ENCODE data around the gene HMCN2. TPM values are rescaled to one million over a fixed set of nuclear protein-coding genes. Genes with fewer than 3 reads are reported as not detected.
A peak's percentile ranks its signal among the peaks of the same experiment; 100 is the strongest.

The HMCN2 gene
- total and polyA plus RNA-seq, 5 donors = 2.3 to 6.1 (median 4.2) TPM

DNA sequence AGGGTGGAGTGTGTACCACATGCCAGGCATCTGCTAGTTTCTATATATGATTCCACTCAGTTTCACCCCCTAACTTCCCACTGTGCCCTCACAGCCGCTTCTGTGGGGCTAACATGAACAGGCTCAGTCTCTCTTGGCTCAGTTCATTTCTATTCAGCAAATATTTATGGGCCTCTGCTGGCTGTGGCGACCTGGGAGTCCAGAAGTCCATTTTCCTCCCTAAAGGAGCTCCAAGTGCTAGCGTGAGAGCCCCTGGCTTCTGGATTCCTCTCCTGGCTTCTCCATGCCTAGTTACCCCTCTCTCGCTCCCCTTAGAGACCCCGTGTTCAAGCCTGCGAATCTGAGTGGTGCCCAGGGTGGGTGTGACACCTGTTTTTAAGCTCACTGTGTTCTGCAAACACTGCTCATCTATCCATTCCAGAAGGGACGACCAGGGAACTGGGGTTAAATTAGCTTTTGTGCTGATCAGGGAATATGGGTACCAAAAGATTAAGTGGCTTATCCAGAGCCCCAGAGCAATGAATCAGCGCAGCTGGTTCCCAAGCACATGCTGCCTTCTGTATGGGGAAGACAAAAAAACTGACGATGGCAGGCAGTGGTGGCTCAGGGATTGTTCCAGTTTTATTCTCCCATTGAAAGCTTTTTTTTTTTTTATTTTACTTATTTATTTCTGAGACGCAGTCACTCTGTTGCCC, 57.6 kb downstream of the HMCN2 start:
- Histone ChIP-seq H3K27ac (ENCODE audit: low read length) (no peak overlapping the region), H3K27me3 (ENCODE audit: control insufficient read depth, insufficient read depth) (no peaks in the 10 kb centered on the region), H3K9me3 (ENCODE audit: control insufficient read depth, low read length) (no peaks in the 10 kb centered on the region), H3K4me1 (ENCODE audit: control insufficient read depth, insufficient read depth, low read length) (no peaks in the 10 kb centered on the region), H3K4me3 (ENCODE audit: low read length) (no peak overlapping the region)
- DNase-seq (peak in 1 of 3 donors; percentile 8), ATAC-seq (no peak)
- 76% methylated on average over 10 of the region's 10 CpGs for whole genome bisulfite sequencing
- intact Hi-C loops (cut with DNase I) = loop anchor here in 1 of 4 donors (5.0 kb wide), 1 partner anchor 51 kb away; no protein-coding TSS in a partner anchor

DNA sequence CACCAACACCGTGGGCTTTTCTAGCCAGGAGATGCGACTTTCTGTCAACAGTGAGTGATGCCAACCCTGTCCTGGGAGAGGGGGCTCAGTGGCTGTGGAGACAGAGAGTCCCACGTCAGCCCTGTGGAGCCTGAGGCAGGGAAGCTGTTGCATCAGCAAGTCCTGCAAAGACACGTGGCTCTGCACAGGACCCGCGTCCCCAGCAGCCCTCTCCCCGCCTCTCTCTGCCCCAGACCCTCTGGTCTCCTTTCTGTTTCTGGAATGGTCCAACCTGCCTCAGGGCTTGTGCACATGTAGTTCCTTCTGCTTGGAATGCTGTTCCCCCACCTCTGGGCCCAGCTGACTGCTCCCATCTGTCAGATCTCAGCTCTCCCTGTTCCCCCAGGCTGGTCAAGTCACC, 60.4 kb downstream of the HMCN2 start:
- Histone ChIP-seq H3K27me3 (ENCODE audit: control insufficient read depth, insufficient read depth) (no peaks in the 10 kb centered on the region), H3K9me3 (ENCODE audit: control insufficient read depth, low read length) (no peaks in the 10 kb centered on the region), H3K4me1 (ENCODE audit: control insufficient read depth, insufficient read depth, low read length) (peaks cover 2% of the 10 kb centered on the region), H3K4me3 (ENCODE audit: low read length) (no peak overlapping the region), H3K27ac (ENCODE audit: low read length) (no peak overlapping the region)
- WGBS = 88% methylated on average over 7 of the region's 7 CpGs
- DNase-seq (peak in 1 of 3 donors; percentile 18), ATAC-seq (no peak)
- intact Hi-C loops (cut with DNase I) = no loop called here

DNA sequence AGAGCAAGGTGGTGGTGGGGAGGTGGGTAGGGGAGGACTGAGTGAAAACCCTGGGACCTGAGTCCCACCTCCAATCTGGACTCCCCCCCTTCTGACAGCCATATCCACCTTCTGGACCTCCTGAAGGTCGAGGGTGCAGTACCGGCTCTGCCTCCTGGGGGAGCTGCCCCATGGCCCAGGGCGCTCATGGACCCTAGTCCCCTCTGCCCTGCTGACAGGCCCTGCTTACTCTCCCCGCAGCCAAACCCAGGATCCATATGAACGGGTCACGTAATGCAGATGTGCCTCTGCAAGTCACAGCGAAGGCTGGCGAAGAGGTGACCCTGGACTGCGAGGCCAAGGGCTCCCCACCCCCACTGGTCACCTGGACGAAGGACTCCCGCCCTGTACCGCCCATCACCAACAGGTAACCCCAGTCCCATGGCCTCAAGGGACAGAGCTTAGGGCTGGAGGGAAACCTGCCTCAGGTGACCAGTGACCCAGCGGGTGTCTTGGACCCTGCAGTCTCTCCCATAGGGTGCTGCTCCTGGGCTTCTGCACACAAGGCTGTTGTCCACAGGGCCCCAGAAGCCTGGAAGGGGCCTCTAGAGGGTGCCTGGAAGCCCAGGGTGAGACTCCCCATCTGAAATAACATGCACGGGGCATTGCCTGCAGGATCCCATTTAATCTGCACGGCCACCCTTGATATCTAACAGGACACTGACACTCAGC, 61.7 kb downstream of the HMCN2 start:
- peak in 2 of 3 donors; percentile 38 to 51 for DNase-seq
- Histone ChIP-seq H3K27ac (ENCODE audit: low read length) (no peak overlapping the region), H3K9me3 (ENCODE audit: control insufficient read depth, low read length) (no peaks in the 10 kb centered on the region), H3K27me3 (ENCODE audit: control insufficient read depth, insufficient read depth) (no peaks in the 10 kb centered on the region), H3K4me3 (ENCODE audit: low read length) (no peak overlapping the region), H3K4me1 (ENCODE audit: control insufficient read depth, insufficient read depth, low read length) (peaks cover 2% of the 10 kb centered on the region)
- intact Hi-C loops (cut with DNase I) = no loop called here
- 81% methylated on average over 15 of the region's 15 CpGs for WGBS
- ATAC-seq = no peak

DNA sequence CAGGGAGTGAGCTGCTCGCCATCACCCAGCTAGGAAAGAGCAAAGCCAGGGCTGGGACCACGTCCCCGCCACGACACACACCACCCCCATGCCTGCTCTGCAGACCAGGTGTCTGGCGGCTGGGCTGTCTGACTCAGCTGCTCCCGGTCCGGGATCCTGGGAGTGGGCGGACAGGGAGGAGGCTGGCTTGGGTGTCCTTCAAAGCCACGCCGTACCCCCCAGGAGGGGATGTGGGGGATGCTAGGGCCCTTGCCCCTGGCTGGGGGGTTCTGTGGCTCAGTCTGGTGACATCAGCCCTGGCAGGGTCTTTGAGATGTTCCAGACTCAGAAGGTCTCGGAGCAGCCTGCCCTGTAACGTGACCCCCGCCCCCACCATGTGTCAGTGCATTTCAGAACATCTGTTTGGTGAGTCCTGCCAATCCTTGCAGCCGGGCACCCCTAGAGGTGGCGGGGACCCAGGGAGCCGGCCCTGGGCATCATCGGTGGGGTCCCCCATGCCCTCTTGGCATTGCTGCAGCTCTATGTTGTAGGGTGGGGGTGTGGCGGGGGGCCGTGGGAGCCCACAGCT, 62.3 kb downstream of the HMCN2 start:
- ATAC-seq (peak in 1 of 2 donors; percentile 12), DNase-seq (peak; percentile 30 to 71 (median 49))
- Histone ChIP-seq H3K27ac (ENCODE audit: low read length) (peak overlapping the region; percentile 5), H3K4me1 (ENCODE audit: control insufficient read depth, insufficient read depth, low read length) (peaks cover 2% of the 10 kb centered on the region), H3K9me3 (ENCODE audit: control insufficient read depth, low read length) (no peaks in the 10 kb centered on the region), H3K27me3 (ENCODE audit: control insufficient read depth, insufficient read depth) (no peaks in the 10 kb centered on the region), H3K4me3 (ENCODE audit: low read length) (no peak overlapping the region)
- WGBS = 48% methylated on average over 19 of the region's 19 CpGs
- intact Hi-C loops (cut with DNase I) = no loop called here

DNA sequence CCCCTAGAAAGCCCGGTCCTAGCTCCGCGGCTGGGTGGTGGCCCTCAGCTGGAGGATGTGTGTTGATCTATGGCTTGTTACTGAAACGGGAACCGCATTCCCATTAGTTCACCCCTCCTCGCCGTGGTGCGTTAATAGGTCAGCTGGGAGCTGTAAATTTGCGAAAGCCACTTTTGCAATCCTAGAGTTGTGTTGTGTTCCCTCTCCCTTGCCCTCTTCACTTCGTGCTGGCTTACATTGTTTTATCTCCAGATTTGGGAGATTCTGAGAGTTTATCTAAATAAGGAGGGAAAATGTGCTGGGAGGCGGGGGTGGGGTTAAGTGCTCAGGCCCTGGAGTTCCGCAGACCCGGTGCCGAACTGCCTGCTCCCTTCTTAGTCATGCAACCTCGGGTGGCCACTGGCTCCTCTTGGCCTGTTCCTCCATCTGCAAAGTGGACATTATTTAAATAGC, 62.8 kb downstream of the HMCN2 start:
- peak; percentile 23 to 24 for ATAC-seq
- Histone ChIP-seq H3K27me3 (ENCODE audit: control insufficient read depth, insufficient read depth) (no peaks in the 10 kb centered on the region), H3K4me3 (ENCODE audit: low read length) (no peak overlapping the region), H3K9me3 (ENCODE audit: control insufficient read depth, low read length) (no peaks in the 10 kb centered on the region), H3K4me1 (ENCODE audit: control insufficient read depth, insufficient read depth, low read length) (peaks cover 2% of the 10 kb centered on the region), H3K27ac (ENCODE audit: low read length) (peak overlapping the region; percentile 5)
- WGBS = 45% methylated on average over 15 of the region's 15 CpGs
- intact Hi-C loops (cut with DNase I) = no loop called here
- DNase-seq = peak in 2 of 3 donors; percentile 40 to 55

DNA sequence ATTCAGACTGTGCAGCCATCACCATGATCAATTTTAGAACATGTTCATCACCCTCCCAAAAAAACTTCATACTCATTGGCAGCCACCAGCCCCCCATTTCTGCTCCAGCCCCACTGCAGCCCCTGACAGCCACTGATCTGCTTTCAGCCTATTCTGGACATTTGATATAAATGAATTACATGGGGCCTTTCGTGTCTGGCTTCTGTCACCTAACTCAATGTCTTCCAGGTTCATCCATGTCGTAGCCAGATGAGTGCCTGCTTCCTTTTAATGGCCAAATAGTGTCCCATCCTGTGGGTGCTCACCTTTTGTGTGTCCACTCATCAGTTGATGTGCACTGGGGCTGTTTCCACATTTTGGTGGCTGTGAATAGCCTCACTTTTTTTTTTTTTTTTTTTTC, 63.5 kb downstream of the HMCN2 start:
- Histone ChIP-seq H3K9me3 (ENCODE audit: control insufficient read depth, low read length) (no peaks in the 10 kb centered on the region), H3K27me3 (ENCODE audit: control insufficient read depth, insufficient read depth) (no peaks in the 10 kb centered on the region), H3K4me3 (ENCODE audit: low read length) (no peak overlapping the region)

DNA sequence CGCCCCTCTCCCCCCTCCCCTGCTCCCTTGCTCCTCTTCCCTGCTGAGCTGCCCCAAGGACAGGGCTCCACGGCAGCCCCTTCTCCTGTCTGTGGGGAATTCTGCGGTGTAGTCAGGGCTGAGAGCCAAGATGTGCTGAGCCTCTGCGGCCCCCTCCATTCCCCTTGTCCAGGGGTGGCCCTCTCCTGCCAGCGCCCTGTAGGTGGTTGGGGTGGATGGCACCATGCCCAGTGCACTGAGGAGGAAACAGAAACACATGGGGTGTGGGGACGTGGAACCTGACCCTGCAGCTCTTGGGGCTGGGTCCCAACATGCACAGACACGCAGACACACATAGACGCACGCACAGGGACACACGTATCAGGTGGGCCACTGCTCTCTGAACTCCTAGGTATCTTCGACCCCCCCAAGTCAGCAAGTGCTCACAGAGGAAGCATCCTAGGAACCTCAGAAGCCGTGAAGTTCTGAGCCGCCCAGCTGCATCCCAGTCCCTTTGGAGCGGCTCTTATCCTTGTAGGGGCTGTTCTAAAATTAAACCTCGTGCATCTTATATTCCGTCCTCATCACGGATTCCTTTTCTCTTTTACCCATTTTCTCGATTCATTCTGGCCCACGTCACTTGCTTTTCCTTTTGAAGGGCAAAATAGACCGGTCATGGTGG, 64.8 kb downstream of the HMCN2 start:
- Histone ChIP-seq H3K4me1 (ENCODE audit: control insufficient read depth, insufficient read depth, low read length) (peaks cover 2% of the 10 kb centered on the region), H3K4me3 (ENCODE audit: low read length) (no peak overlapping the region), H3K27ac (ENCODE audit: low read length) (no peak overlapping the region), H3K9me3 (ENCODE audit: control insufficient read depth, low read length) (no peaks in the 10 kb centered on the region), H3K27me3 (ENCODE audit: control insufficient read depth, insufficient read depth) (no peaks in the 10 kb centered on the region)
- 69% methylated on average over 20 of the region's 20 CpGs for WGBS
- DNase-seq (peak in 1 of 3 donors; percentile 57), ATAC-seq (no peak)
- intact Hi-C loops (cut with DNase I) = loop anchor here in 1 of 4 donors (10.0 kb wide), 1 partner anchor 226 kb away; no protein-coding TSS in a partner anchor

More for the DNA sequence above, 63.5 kb downstream of the HMCN2 start:
- DNase-seq (no peak), ATAC-seq (no peak)
- intact Hi-C loops (cut with DNase I) = no loop called here
- Histone ChIP-seq H3K27ac (ENCODE audit: low read length) (no peak overlapping the region), H3K4me1 (ENCODE audit: control insufficient read depth, insufficient read depth, low read length) (peaks cover 2% of the 10 kb centered on the region)
- WGBS = 78% methylated on average over 2 of the region's 2 CpGs

DNA sequence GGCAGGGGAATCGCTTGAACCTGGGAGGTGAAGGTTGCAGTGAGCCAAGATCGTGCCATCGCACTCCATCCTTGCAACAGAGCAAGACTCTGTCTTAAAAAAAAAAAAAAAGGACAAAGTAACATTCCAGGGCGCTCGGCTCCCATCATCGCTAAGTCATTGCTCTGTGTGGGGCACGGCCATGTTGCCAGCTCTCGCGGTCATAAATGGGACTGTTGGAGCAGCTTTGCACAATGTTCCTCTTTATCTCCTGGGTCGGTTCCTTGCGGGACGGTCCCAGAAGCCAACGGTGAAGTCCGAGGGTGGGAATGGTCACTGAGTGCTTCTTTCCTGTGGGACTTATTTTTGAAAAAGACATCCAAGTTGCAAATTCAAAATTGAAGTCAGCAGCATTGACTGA, 65.5 kb downstream of the HMCN2 start:
- H3K9me3 ChIP-seq (ENCODE audit: control insufficient read depth, low read length) = no peaks in the 10 kb centered on the region
- H3K4me3 ChIP-seq (ENCODE audit: low read length) = no peak overlapping the region
- 65% methylated on average over 14 of the region's 14 CpGs for WGBS
- H3K4me1 ChIP-seq (ENCODE audit: control insufficient read depth, insufficient read depth, low read length) = peaks cover 2% of the 10 kb centered on the region
- peak overlapping the region; percentile 13 for H3K27ac ChIP-seq (ENCODE audit: low read length)
- no peaks in the 10 kb centered on the region for H3K27me3 ChIP-seq (ENCODE audit: control insufficient read depth, insufficient read depth)
- intact Hi-C loops (cut with DNase I) = loop anchor here in 1 of 4 donors (10.0 kb wide), 1 partner anchor 226 kb away; no protein-coding TSS in a partner anchor
- DNase-seq (peak; percentile 48 to 71 (median 60)), ATAC-seq (no peak)

DNA sequence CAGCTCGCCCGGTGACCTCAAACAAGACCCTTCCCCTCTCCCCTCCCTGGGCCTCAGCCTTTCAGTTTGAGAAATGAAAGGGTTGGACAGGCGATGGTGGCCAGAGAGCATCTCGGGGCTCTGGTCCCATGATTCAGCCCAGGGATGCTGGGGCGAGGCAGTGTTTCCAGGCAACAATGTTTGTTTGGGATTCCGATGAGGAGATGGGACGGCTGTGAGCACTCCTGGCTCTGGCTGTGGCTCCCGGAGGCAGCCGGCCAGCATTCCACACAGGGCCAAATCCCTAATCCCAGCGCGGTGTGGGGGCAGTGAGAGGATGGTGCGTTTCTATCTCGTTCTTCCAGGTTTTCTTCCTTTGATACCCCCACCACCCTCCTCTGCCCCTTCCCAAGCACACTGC, 66.0 kb downstream of the HMCN2 start:
- Histone ChIP-seq H3K4me3 (ENCODE audit: low read length) (no peak overlapping the region), H3K9me3 (ENCODE audit: control insufficient read depth, low read length) (no peaks in the 10 kb centered on the region), H3K4me1 (ENCODE audit: control insufficient read depth, insufficient read depth, low read length) (peaks cover 2% of the 10 kb centered on the region), H3K27me3 (ENCODE audit: control insufficient read depth, insufficient read depth) (no peaks in the 10 kb centered on the region), H3K27ac (ENCODE audit: low read length) (peak overlapping the region; percentile 31)
- intact Hi-C loops (cut with DNase I) = loop anchor here in 1 of 4 donors (10.0 kb wide), 1 partner anchor 227 kb away; no protein-coding TSS in a partner anchor
- ATAC-seq (peak; percentile 76 to 78), DNase-seq (peak; percentile 74 to 89 (median 87))
- 29% methylated on average over 13 of the region's 13 CpGs for WGBS

DNA sequence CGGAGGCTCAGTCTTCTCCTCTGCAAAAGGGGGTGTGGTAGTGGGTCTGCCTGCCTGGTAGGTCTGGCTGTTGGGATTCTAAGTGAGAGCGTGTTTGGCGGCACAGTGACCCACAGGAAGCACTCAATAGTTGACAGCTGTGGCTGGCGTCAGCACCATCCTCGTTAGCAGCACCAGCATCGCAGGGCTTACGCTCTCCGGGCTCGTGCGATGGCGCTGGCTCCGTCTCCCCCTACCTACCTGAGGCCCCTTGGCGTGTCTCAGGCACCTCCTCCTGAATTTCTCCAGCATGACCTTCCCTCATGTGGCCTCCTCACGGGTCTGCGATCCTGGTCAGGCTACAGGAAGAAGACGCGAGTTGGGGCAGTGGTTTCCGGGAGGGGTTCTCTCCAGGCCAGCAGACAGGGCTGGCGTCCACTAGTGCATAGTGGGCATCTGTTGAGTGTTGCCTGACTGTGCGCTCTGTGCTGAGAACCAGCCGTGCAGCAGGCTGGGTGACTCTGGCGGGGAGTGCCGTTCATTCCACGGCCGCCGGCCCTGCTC, 66.9 kb downstream of the HMCN2 start:
- Histone ChIP-seq H3K9me3 (ENCODE audit: control insufficient read depth, low read length) (no peaks in the 10 kb centered on the region), H3K4me3 (ENCODE audit: low read length) (no peak overlapping the region), H3K27ac (ENCODE audit: low read length) (peak overlapping the region; percentile 31), H3K4me1 (ENCODE audit: control insufficient read depth, insufficient read depth, low read length) (peaks cover 2% of the 10 kb centered on the region), H3K27me3 (ENCODE audit: control insufficient read depth, insufficient read depth) (no peaks in the 10 kb centered on the region)
- intact Hi-C loops (cut with DNase I) = loop anchor here in 1 of 4 donors (10.0 kb wide), 1 partner anchor 228 kb away; no protein-coding TSS in a partner anchor
- DNase-seq = no peak
- ATAC-seq = peak in 1 of 2 donors; percentile 2
- WGBS = 86% methylated on average over 26 of the region's 26 CpGs
